ENCODE results near the gene MEX3C. TPM values are rescaled to one million over a fixed set of nuclear protein-coding genes. Genes with fewer than 3 reads are reported as not detected.

Gene MEX3C
- total RNA-seq, 4 donors from 2014 or later, result 21.1 to 46.5 (median 29.3) TPM

DNA sequence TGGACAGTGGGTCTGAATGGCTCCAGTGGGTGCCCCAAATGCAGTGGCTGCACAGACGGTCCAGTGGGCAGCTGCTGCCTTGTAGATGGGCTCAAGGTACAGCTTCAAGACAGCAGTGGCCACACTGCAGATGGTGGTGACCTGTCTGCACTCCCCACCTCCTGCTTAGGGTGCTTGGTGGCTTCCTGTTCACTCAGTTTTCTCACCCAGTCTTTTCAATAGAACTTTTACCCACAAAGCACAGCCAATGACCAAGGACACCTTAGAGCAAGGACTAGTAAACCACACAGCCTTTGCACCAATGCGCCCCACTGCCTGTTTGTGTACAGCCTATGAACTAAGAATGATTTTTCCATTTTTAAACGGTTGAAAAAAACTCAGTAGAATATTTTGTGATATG is 34.9 kb downstream of the MEX3C start:
- DNase-seq (ENCODE audit: low spot score) (no peak), ATAC-seq (ENCODE audit: low FRiP score) (no peak)
- TF ChIP-seq, protein P1, sequence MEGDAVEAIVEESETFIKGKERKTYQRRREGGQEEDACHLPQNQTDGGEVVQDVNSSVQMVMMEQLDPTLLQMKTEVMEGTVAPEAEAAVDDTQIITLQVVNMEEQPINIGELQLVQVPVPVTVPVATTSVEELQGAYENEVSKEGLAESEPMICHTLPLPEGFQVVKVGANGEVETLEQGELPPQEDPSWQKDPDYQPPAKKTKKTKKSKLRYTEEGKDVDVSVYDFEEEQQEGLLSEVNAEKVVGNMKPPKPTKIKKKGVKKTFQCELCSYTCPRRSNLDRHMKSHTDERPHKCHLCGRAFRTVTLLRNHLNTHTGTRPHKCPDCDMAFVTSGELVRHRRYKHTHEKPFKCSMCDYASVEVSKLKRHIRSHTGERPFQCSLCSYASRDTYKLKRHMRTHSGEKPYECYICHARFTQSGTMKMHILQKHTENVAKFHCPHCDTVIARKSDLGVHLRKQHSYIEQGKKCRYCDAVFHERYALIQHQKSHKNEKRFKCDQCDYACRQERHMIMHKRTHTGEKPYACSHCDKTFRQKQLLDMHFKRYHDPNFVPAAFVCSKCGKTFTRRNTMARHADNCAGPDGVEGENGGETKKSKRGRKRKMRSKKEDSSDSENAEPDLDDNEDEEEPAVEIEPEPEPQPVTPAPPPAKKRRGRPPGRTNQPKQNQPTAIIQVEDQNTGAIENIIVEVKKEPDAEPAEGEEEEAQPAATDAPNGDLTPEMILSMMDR (IDR thresholded peaks at IDR 0.05), result no peak

DNA sequence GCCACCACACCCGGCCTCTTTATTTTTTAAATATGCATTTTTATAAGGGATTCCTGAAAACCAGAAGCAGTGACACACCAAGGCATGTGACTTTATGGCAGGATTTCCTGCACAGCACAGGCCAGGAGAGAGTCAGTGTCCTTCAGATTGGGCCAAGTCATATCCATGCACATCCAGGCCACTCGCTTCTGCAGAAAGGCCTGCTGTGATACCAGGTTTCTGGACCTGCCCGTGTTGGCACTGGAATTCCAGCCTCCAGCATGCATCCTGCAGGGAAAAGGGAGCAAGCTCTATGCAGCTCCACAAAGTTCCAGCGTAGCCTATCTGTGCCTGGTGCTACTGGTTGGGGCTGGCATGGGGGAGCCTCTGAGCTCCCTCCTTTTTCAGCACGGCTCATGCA is 36.8 kb downstream of the MEX3C start:
- ATAC-seq (ENCODE audit: low FRiP score), result no peak
- no peak for DNase-seq (ENCODE audit: low spot score)
- TF ChIP-seq, protein P1 (IDR thresholded peaks at IDR 0.05), result no peak

DNA sequence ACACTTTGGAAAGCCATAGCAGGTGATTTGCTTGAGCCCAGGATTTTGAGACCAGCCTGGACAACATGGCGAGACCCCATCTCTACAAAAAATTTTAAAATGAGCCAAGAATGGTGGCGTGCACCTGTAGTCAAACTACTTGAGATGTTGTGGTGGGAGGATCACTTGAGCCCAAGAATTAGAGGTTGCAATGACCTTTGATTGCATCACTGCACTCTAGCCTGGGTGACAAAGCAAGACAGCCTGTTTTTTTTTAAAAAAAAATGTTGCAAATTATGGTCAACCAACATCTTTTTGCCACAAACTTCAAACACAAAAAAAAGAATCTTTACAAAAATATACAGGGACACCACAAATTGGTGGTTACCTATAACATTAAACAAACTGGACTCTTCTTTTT is 40.3 kb downstream of the MEX3C start:
- TF ChIP-seq, protein P1 (IDR thresholded peaks at IDR 0.05), result no peak
- ATAC-seq (ENCODE audit: low FRiP score) (no peak), DNase-seq (ENCODE audit: low spot score) (no peak)

DNA sequence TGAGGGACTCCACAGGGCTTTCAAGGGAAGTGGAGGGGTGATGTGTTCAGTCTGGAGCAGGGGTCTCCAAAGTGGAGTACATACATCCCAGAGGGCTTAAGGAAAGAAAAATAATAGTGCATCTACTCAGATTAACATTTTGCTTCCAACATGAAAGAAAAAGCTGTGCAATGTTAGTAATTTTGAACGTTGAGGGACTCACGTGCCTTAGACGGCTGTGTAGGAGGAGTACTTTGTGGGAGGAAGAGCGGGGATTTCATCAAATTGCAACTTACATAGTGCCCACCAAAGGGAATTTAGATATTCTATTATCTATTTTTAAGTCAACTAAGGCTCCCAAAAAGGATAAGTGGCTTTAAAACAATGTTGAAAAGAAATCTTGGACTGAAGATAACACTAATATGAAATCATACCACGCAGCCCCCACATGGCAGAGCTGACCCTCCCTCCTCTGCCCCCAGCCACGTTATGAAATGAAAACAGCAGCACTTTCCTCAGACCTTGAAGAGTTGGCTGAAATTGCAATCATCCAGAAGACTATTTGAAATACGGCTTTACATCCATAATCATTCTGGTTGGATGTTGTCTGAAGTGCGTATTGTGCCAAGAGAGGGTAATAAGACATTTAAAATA is 42.9 kb downstream of the MEX3C start:
- DNase-seq (ENCODE audit: low spot score) (no peak), ATAC-seq (ENCODE audit: low FRiP score) (no peak)
- TF ChIP-seq, protein P1 (IDR thresholded peaks at IDR 0.05), result no peak

DNA sequence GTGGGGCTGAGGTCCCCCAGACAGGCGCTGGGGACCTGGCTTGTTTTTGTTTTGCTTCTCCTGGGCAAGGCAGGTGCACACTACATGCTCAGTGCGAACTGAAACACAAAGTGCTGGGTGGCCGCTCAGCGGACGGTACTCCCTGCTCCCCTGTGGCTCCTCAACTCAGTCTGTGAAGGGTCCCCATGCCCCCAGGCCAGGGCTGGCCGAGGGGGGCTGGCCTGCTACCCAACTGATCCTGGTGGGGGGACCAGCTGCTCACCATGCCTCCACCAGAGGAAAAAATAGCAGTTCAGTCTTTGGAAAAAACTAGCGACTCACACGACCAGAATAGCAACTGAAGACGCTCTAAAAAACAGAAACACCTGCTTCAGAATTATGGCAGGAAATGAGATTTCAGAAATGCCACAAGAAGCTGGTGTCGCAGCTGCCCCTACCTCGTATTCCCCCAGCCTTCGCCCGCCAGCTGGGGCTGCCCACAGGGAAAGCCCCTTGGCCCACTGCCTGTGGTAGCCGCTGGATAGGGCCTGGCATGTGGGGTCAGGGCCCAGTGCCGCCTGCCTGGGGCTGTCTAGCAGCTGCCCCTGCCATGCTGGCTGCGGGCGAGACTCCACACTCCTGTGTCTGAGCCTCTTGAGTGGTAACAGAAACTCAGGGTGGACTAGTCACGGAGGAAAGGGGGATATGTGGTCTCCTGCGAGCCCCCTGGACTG is 43.7 kb downstream of the MEX3C start:
- TF ChIP-seq, protein P1 (IDR thresholded peaks at IDR 0.05), result no peak
- ATAC-seq (ENCODE audit: low FRiP score), result no peak
- no peak for DNase-seq (ENCODE audit: low spot score)

DNA sequence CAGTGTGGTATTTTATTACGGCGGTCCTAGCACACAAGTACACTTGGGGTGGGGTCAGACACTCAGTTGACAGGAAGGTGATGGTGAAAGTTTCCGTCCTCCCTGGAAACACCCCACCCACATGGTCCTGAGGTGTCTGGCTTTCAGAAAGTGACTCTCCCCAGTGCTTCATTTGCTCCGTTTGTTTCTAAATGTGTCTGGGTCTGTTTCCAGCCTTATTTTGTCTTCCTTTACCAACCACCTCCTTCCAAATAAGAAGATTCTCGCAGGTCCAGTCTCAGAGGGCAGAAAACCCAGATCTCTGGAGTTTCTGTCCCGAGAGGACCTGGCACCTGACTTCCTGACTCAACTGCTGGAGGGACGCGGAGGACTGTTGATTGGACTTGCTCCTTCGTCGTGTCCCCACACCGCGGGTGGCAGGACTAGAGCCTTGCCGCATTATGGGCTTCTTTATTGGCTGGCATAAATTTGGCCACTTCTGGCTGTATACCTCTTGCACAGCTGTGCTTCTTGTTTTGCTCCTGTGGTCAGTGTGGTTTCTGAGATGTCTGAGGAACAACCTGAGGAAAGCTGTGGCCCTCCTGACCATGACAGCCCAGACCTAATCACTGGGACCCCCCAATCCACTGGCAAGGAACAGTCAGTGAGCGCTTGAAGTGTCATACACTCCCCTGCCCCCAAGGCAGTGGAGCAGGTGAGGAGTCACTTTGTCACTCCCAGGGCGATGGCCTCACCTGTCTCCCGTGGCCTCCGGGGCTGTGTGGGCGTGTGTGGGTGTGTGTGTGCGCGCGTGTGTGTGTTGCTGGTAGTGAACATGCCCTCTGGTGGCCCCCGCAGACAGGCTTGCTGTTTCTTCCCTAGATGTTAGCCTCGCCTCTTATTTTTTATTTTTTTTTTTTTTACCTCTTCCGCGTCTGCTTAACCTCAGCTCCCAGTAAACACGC is 45.6 kb downstream of the MEX3C start:
- ATAC-seq (ENCODE audit: low FRiP score), result no peak
- TF ChIP-seq, protein P1 (IDR thresholded peaks at IDR 0.05), result no peak
- DNase-seq (ENCODE audit: low spot score), result no peak

All from omental fat pad (tissue), 4 donors.